Measurements from ENCODE around the gene DHRS2. TPM values are rescaled to one million over a fixed set of nuclear protein-coding genes. Genes with fewer than 3 reads are reported as not detected.

The DHRS2 gene
- total RNA-seq, 2 donors from 2014 or later = 0.56 to 2.1 TPM

- no peak overlapping the region for H3K4me3 ChIP-seq
- no peaks in the 10 kb centered on the region for H3K27me3 ChIP-seq
- H3K9ac ChIP-seq (ENCODE audit: low read depth in 2 of 2, low read length in 2 of 2) = no peak overlapping the region
- intact Hi-C loops (cut with DNase I) = no loop called here
- no peak for DNase-seq
- no peaks in the 10 kb centered on the region for H3K36me3 ChIP-seq
- H3K4me1 ChIP-seq = no peaks in the 10 kb centered on the region
- no peaks in the 10 kb centered on the region for H3K9me3 ChIP-seq
- TF ChIP-seq, protein P1, sequence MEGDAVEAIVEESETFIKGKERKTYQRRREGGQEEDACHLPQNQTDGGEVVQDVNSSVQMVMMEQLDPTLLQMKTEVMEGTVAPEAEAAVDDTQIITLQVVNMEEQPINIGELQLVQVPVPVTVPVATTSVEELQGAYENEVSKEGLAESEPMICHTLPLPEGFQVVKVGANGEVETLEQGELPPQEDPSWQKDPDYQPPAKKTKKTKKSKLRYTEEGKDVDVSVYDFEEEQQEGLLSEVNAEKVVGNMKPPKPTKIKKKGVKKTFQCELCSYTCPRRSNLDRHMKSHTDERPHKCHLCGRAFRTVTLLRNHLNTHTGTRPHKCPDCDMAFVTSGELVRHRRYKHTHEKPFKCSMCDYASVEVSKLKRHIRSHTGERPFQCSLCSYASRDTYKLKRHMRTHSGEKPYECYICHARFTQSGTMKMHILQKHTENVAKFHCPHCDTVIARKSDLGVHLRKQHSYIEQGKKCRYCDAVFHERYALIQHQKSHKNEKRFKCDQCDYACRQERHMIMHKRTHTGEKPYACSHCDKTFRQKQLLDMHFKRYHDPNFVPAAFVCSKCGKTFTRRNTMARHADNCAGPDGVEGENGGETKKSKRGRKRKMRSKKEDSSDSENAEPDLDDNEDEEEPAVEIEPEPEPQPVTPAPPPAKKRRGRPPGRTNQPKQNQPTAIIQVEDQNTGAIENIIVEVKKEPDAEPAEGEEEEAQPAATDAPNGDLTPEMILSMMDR (IDR thresholded peaks at IDR 0.05) = no peak
- H3K27ac ChIP-seq = no peak overlapping the region
Observed at GRCh38 chr14:23644195-23644918, 8.2 kb downstream of the DHRS2 start.

DNA sequence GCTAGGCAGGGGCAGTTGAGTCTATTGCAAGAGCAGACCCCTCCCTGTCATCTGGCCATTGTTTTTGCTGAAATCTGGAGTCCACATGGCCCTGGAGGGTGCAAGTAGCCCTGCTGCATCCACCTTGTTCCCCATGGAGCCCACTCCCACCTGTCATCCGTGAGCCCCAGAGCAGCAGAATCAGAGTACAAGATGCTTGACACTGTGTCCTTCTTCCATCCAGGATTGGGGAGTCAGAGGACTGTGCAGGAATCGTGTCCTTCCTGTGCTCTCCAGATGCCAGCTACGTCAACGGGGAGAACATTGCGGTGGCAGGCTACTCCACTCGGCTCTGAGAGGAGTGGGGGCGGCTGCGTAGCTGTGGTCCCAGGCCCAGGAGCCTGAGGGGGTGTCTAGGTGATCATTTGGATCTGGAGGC lies 8.8 kb downstream of the DHRS2 start:
- no peaks in the 10 kb centered on the region for H3K9me3 ChIP-seq
- DNase-seq = no peak
- no peaks in the 10 kb centered on the region for H3K36me3 ChIP-seq
- H3K27ac ChIP-seq = no peak overlapping the region
- no peaks in the 10 kb centered on the region for H3K4me1 ChIP-seq
- no peak overlapping the region for H3K9ac ChIP-seq (ENCODE audit: low read depth in 2 of 2, low read length in 2 of 2)
- intact Hi-C loops (cut with DNase I) = no loop called here
- TF ChIP-seq, protein P1 (IDR thresholded peaks at IDR 0.05) = no peak
- H3K27me3 ChIP-seq = no peaks in the 10 kb centered on the region
- H3K4me3 ChIP-seq = no peak overlapping the region

DNA sequence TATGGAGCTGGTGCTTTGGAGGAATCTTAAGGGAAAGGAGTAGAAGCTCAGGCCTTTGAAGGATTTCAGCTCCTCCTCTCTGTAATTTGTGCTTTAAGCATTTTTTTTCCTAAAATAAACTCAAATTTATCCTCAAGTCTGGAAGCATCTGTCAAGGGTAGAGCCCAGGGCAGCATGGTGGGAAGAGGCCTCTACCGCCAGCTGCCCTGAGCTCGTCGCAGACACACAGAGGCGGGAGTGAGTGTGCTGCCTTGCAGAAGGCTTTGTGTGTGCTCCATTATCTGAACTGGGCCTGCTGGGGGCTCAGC lies 9.3 kb downstream of the DHRS2 start:
- intact Hi-C loops (cut with DNase I) = no loop called here
- Histone ChIP-seq H3K27ac (no peak overlapping the region), H3K9me3 (no peaks in the 10 kb centered on the region), H3K27me3 (no peaks in the 10 kb centered on the region), H3K9ac (ENCODE audit: low read depth in 2 of 2, low read length in 2 of 2) (no peak overlapping the region), H3K36me3 (no peaks in the 10 kb centered on the region), H3K4me3 (no peak overlapping the region), H3K4me1 (no peaks in the 10 kb centered on the region)
- DNase-seq = no peak
- TF ChIP-seq, protein P1 (IDR thresholded peaks at IDR 0.05) = no peak

- H3K4me3 ChIP-seq = no peak overlapping the region
- H3K36me3 ChIP-seq = no peaks in the 10 kb centered on the region
- no peak overlapping the region for H3K27ac ChIP-seq
- H3K9ac ChIP-seq (ENCODE audit: low read depth in 2 of 2, low read length in 2 of 2) = no peak overlapping the region
- TF ChIP-seq, protein P1 (IDR thresholded peaks at IDR 0.05) = no peak
- H3K4me1 ChIP-seq = no peaks in the 10 kb centered on the region
- no peaks in the 10 kb centered on the region for H3K9me3 ChIP-seq
- H3K27me3 ChIP-seq = no peaks in the 10 kb centered on the region
- no peak for DNase-seq
- intact Hi-C loops (cut with DNase I) = no loop called here
Observed at GRCh38 chr14:23645812-23646647, 9.9 kb downstream of the DHRS2 start.

DNA sequence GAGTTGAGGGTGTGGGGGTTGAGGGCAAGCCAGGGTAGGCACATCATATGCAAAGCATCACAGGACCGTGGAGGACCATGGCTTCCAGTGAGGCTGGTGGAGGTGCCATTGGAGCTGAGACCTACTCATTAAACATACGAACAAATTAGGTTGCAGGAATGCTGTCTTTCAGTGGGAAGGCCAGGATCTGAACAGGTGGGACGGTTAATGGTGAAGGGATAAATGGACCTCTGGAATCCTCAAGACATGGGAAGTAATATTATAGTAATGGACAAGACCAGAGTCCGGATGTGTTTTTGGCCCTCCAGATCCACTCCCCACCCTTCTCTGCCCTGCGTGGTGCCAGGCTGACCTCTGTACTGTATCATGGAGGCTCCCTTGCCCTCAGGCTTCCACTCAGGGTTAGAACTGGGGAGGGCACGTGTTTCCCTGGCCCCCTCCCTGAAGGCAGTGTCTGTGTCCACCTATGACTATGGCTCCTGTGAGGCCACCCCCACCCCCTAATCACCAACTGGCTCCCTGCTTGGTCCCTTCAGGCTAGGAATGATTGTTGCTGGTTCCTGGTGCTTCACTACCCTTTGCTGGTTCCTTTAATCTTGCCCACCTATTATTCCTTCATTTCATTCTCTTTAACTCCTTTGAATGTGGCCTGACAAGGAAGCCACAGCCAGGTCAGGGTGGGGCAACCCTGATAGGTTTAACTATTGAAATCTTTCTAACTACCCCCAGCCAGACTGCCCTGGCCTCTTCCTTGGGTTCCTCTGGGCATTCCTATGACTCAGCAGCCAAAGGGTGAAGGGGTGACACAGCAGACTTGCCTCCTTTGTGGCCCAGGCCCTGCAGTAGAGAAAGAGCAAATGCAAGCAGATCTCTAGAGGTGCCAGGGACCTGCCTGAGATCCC lies 10.7 kb downstream of the DHRS2 start:
- intact Hi-C loops (cut with DNase I) = no loop called here
- H3K9me3 ChIP-seq = no peaks in the 10 kb centered on the region
- DNase-seq = no peak
- H3K4me1 ChIP-seq = no peaks in the 10 kb centered on the region
- H3K27me3 ChIP-seq = no peaks in the 10 kb centered on the region
- H3K4me3 ChIP-seq = no peak overlapping the region
- H3K27ac ChIP-seq = no peak overlapping the region
- no peak overlapping the region for H3K9ac ChIP-seq (ENCODE audit: low read depth in 2 of 2, low read length in 2 of 2)
- TF ChIP-seq, protein P1 (IDR thresholded peaks at IDR 0.05) = no peak
- H3K36me3 ChIP-seq = no peaks in the 10 kb centered on the region

Measured in colonic mucosa (tissue), 4 donors.